Spleen (tissue), 7 donors: ENCODE measurements around the gene TBC1D16.
A peak's percentile ranks its signal among the peaks of the same experiment; 100 is the strongest.

Experiments
- CTCF ChIP-seq, 11 experiments: fragments of 200-600 bp in 7 of 11; fragments of 450-650 bp in 4 of 11; sonication (generic) in 4 of 11; IDR thresholded peaks in 8 of 11; conservative IDR thresholded peaks in 3 of 11; 1 replicate in 7 of 11; 2 replicates in 4 of 11; pipeline versions ENCODE4 v1.4.0 to v1.8.0; 2016 to 2021; ENCODE audit warnings: antibody characterized with exemption in 11 of 11, inconsistent platforms in 4 of 11, mild to moderate bottlenecking in 1 of 11
- POLR2A ChIP-seq, 3 donors: fragments of 450-650 bp; IDR thresholded peaks; one replicate each; pipeline ENCODE4 v1.5.1; 2017; ENCODE audit warnings: antibody characterized with exemption in 3 of 3, mild to moderate bottlenecking in 1 of 3
- POLR2AphosphoS5 ChIP-seq, 3 donors: sonication (generic); formaldehyde crosslinking; IDR thresholded peaks; one replicate each; pipeline ENCODE4 v1.5.1; 2017; ENCODE audit warnings: antibody characterized with exemption in 3 of 3
- donor health status: DM: no; HTN: no; CAD: no; lungs with moderate emphysema.
- donor health status: DM: no; HTN: no; CAD: no.
- donor health status: DM: no; HTN: no; CAD: no.

- no peak for TF ChIP-seq CTCF (IDR thresholded peaks at IDR 0.05 in 8 of 11, conservative IDR thresholded peaks at IDR 0.05 in 3 of 11)
- TF ChIP-seq POLR2AphosphoS5 (IDR thresholded peaks at IDR 0.05) = peak; percentile 64 to 75 (median 70)
- no peak for TF ChIP-seq POLR2A (IDR thresholded peaks at IDR 0.05)
These were observed 28.3 kb upstream of the TBC1D16 start for GRCh38 chr17:80063830-80064585.
